ENCODE measurements around the gene ADAMTS14.

Gene ADAMTS14

DNA sequence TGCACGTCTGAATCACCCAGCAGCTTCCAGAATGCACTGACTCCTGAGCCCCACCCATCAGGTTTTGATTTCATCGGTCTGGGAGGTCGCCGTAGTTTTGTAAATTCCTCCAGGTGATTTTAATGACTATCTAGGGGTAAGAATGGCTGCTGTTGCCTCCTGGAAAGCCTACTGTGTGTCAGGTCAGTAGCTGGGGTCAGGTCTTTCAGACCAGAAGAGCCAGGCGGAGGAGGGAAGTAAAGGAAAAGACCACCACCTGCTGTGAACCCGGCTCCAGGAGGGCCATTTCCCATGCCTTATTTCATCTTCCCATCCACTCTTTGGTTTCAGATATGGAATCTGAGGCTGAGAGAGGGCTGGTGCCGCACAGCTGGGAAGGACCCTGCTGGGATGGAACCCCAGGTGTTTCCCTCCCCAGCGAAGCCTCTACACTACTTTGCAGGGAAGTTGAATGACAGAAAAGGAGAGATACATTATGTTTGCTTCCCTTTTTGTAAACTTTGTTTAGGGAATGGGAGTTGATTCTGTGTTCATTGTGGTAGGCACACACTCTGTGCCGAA lies 19.8 kb downstream of the ADAMTS14 start:
- no peak for DNase-seq (ENCODE audit: low read depth, low spot score)

DNA sequence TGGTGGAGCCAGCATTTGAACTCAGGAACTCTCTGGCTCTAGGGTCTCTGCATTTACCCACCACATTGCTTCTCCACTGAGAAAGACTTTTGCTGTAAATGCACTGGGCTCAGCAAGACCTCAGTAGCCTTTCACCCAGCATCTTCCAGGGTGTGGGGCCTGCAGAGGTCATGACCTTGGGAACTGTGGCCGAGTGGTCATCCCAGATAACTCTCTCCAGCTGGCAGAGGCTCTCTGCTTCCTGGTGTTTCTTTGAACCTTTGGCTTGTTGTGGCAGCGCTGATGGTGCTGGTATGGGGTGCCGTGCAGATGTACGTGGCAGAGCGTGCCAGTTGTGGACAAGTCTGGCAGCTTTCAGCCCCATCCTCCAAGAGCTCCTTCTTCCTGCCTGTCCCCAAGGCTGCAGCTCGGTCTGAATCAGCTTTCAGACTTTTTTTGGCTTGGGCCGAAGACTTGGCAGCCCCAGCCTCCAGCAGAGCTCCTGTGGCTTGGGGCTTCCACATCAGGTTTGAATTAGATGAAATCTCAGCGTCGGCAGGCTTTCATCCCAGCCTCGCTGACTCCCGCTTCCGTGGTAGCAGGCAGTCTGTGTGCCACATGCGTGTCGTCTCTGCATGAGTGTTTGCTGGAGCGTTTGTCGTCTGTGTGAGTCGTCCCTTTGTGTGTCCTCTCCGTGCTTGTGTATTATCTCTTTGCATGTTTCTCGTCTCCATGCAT lies 21.5 kb downstream of the ADAMTS14 start:
- DNase-seq (ENCODE audit: low read depth, low spot score) = no peak

DNA sequence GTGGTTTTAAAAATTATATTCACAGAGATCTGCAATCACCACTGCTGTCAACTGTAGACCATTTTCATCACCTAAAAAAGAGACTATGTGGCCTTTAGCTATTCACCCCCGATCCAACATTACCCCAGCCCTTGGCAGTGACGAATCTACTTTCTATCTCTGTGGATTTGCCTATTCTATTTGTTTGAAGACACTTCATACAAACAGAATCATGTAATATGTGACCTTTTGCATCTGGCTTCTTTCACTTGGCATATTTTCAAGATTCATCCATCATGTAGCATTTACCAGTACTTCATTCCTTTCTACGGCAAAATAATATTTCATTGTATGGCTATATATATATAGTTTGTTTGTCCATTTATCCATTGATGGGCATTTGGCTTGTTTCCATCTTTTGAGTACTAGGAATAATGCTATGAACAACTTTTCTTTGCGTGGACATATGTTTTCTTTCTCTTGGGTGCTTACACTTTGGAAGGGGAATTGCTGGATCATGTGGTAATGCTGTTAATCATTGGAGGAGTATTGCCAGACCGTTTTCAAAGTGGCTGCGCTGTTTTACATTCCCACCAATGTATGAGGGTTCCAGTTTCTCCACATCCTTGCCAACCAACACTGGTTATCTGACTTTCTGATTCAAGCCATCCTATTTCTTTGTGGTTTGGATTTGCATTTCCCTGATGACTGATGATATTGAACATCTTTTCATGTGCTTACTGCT lies 22.3 kb downstream of the ADAMTS14 start:
- no peak for DNase-seq (ENCODE audit: low read depth, low spot score)

DNA sequence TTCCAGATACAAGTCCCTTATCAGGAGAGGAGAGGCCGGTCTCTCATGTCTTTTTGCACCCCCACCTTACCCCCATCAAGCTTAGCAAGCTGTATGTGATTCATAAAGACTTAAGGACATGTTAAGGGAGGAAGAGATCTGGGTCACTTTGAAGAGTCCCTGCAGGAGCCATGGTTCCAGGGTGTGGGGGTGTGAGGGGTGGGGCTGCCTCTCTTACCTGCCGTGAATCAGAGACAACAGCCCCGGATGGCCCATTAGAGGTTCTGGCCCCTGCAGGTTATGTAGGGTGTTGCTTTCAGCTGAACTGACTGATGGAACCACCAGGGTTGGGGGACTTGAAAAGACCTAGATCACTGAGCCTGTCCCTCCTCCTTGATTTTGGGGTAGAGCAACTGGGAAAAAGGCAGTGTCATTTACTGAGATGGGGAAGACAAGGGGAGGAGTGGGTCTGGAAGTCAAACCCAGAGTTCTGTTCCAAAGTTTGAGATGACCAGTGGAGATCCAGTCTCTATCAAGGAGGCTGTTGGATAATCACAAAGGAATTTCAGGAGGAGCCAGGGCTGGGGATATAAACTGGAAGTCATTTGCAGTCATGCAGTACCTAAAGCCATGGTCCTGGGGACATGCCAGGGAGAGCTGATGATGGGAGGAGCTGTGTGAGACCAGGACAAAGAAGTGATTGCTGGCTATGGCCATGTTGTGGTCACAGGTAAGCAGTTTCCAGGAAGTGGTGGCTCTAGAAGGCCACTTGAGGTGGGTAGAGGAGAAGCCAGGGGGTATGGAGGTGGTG lies 23.1 kb downstream of the ADAMTS14 start:
- no peak for DNase-seq (ENCODE audit: low read depth, low spot score)

DNA sequence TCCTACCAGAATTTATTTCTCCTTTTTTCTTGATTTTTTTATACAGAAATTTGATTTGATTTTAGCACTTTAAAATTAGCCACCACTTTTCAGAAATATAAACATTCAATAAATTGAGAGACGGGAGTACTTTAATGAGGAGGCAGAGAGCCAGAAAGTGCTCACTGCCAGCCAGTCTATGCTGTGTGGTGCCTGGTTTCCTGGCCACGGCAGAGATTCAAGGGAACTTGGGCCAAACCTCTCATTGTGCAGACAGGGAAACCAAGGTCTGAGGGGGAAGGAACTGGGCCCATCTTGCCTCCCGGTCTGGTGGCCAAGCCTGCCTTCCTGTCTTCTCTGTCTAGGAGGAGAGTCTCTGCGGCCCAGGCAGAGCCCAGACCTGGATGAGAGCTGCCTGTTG lies 25.9 kb downstream of the ADAMTS14 start:
- no peak for DNase-seq (ENCODE audit: low read depth, low spot score)

DNA sequence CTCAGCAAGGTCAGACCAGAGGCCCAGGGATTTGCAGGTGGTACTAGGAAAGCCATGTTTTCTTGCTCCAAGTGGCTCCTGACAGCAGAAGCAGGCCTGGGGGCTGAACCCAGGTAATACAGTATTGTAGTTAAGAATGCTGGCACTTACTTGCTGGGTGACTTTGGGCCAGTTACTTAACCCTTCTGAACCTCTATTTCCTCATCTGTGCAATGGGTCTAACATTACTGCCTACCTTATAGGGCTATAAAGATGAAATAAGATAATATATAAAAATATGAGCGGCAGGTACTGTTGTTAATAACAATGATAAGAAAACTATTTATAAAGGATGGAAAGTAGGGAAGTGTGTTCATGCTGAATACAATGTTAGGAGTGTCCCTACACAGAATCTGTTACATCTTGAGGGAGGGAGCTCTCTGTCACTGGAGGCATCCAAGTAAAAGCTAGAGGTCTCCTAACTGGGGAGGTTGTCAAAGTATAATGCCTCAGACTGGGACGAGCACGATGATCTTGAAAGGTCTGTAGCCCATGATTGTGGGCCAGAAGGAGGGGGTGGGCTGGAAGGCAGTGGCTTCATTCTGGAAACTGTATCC lies 26.9 kb downstream of the ADAMTS14 start:
- DNase-seq (ENCODE audit: low read depth, low spot score) = no peak

DNA sequence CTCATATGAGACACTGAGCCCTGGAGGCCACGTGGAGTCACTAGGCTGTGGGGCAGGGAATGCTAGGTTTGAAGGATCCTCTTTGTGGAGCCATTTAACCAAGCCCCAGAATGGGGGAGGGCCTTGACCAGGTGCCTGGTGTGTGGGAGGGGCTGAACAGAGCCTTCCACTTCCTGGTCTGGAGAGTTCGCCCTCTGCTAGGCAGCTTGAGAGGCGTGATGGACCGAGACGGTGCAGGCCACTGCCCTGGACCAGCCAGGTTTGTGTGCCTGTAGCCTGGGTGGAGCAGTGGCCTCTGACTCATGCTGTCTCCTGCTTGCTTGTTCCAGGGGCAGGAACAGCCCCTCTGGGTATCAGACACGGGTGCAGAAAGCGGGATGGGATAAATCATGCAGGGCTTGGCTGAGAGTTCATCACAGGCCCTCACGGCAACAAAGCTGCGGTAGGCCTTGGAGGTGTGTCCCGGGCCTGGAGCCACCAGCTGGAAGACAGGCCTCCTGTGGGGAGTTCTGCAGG lies 27.4 kb downstream of the ADAMTS14 start:
- DNase-seq (ENCODE audit: low read depth, low spot score) = no peak

DNA sequence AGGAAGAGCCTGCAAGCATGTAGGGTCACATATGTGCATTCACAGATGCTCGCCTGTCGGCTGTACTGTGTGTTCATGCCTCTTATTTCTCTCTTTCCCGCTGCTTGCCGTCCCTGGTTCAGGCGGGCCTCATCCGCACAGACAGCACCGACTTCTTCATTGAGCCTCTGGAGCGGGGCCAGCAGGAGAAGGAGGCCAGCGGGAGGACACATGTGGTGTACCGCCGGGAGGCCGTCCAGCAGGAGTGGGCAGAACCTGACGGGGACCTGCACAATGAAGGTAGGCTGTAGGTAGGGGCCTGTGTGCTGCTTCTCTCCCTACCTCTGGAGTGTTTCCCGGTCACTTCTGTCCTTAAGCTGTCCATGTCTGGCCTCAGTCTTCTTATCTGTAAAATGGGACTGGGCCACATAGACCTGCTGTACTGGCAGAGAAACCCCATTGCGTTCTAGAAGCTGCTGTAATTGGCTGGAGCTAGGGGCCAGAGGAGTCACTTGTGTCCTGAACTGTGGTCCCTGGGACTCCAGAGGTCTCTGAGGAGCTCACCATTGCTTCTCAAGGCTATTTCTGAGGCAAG lies 30.0 kb downstream of the ADAMTS14 start:
- DNase-seq (ENCODE audit: low read depth, low spot score) = no peak

DNA sequence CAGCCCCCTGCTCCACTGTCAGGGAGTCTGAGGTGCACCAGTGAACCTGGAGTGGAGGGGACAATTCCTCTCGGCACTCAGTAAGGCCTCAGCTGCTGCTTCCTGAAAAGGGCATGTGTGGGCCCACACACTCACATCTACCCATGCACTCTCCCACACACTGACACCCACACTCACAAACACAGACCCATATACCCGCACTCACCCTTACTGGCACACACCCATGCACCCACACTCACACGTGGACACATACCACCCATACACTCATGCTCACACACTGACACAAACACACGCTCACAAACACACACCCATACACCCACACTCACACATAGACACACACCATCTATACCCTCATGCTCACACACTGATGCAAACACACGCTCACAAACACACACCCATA lies 31.9 kb downstream of the ADAMTS14 start:
- no peak for DNase-seq (ENCODE audit: low read depth, low spot score)

DNA sequence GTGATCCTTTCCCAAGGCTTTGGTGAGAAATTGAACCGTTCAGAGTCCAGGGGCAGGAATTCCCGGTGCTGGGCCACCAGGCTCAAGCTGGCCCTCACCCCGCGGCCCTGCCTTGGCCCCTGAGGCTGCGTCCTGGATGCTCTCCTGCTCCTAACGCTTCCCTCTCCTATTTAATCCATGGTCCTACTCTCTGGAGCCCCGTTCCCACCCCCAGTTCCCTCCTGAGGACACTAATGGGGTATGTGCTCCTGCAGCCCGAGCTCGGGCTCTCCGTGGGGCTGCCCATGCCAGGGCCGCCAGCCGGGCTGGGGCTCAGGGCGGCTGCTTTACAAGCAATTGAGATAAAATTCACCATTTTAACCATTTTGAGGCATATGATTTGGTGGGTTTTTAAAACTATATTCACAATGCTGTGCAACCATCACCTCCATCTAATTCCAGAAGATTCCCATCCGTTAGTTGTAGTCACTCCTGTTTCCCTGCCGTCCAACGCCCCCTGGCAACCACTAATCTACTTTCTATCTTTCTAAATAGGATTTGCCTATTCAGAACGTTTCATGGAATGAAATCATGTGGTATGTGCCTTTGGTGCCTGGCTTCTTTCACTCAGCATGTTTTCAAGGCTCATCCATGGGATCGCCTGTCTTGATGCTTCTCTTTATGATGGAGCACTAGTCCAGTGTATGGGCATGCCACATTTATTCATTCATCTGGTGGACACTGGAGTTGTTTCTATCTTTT lies 33.0 kb downstream of the ADAMTS14 start:
- DNase-seq (ENCODE audit: low read depth, low spot score) = no peak

DNA sequence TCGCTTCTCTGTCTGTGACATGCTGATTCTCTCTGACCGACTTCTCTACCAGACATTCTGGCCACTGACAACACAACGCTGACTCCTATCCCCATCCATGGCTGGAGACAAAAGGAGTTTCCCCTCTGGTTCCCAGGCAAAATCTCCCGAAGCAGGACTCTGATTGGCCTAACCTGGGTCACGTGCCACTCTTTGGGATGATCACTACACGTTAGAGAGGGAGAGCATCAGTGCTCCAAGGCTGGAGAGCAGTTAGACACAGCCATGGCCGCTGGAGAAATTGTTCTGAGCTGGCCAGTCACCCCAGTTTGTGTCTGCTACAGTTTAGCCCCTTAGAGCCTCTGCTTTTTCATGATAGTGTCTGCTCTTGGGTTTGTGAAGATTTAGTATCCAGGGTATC lies 38.9 kb downstream of the ADAMTS14 start:
- no peak for DNase-seq (ENCODE audit: low read depth, low spot score)

DNA sequence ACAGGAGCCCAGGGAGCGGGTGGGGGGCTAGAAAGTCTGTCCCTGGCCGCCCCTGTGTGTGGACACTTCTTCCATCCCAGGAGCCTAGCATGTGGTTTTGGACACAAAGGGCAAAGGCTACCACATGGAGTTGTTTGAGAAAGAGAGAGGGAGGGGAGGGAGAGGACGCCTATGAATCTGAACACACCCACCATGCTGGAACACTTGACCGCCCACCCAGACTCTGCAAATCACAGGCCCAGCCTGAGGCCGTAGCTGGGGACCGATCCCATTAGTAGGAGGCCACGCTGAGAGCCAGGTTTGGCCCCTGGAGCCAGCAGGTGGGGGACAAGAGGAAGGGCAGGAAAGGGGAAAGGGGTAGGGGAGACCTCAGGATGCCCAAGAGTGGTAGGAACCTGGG lies 39.6 kb downstream of the ADAMTS14 start:
- DNase-seq (ENCODE audit: low read depth, low spot score) = no peak

DNA sequence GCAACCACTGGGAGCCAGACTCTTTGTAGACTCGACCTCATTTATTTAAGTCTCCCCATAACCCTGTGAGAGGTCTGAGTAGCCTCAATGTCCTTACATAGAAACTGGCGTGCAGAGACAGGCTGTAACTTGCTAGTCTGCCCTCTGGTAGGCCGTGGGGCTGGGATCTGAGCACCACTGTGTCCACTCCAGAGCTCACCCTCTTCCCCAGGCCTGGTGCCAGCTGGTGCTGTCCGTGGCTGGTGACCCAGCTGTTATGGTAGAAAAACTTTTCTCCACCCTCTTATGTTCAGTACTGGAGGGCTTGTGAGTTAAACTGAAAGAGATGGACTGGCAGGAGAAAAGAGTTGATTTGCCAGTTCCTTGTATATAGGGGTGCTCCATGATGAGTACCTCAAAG lies 41.9 kb downstream of the ADAMTS14 start:
- no peak for DNase-seq (ENCODE audit: low read depth, low spot score)

DNA sequence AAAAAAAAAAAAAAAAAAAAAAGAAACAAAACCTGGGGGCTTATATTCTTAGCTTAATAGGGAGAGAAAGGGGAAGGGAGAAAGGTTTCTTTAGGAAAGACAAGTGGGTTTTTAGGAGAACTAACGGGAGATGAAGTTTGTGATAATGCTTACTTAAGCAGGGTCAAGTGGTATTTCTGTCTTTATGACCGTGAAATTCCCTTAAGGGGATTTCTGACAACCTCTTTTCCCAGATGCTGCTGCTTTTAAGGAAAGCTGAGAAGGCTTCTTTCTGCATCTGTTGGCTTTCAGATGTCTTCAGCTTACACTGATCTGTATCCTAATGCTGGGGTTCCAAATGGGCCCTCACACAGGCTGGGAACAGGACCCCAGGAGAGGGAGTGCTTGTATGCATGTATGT lies 42.6 kb downstream of the ADAMTS14 start:
- DNase-seq (ENCODE audit: low read depth, low spot score) = no peak

DNA sequence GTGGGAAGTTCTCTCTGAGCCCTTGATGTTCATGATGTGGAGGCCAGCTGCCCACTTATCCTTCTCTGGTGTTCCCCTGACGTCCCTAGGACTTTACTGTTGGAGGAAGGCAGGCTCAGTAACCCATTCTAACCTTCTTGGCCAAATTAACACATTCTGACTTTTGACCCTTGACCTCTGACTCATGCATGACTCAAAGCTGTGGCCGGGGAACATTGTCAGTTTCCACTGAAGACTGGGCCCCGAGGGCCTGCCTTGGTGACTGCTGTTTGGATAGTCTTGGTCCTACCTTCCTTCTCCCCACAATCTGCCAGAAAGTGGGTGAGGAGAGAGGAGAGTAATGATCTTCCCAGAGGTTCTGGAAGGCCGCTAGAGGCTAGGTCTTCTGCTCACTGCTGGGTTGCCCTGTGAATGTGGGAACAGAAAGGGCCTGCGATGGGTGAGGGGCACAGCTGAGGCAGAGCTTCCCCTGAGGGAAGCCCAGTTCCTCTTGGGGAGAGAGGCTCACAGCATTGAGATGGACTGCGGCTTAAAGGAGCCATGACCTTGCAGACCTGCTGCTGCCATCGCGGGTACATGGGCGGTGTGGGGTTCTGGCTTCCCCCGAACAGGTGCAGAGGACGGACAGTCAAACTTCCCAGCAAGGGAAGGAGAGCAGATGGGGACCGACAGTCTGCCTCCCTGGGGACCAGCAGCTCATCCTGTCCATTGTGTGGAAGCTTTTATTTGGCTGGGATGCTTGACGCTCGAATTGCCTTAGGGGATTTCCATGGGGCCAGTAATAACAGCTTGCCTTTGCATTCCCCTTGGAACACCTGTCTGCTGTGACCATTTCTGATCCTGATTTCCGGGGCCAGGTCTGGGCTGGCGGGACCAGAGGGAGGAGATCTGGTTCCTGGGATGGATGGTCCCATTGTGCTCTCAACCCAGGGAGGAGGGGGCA lies 43.8 kb downstream of the ADAMTS14 start:
- no peak for DNase-seq (ENCODE audit: low read depth, low spot score)

DNA sequence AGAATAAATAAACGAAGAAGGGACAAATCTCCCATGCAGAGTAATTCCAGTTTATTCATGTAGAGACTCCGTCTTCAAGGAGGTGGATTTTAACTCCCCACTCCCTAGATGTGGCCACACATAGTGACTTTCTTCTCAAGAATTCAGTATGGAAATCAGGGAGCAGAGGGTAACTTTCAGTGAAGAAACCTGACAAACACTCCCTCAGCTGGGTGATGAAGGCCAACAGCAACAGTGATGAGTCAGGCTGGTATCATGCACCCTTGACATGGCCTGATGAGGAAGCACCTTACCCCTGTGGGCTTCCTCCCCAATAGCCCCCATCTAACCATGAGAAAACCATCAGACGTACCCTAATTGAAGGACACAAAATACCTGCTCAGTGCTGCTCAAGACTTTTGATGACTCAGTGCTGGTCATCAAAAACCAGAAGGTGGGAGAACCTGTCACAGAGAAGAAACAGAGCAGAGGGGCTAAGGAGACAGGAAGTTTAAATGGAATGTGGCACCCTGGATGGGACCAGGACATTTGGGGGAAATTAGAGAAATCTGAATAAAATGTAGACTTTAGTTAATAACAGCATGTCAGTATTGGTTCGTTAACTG lies 50.6 kb downstream of the ADAMTS14 start:
- no peak for DNase-seq (ENCODE audit: low read depth, low spot score)

DNA sequence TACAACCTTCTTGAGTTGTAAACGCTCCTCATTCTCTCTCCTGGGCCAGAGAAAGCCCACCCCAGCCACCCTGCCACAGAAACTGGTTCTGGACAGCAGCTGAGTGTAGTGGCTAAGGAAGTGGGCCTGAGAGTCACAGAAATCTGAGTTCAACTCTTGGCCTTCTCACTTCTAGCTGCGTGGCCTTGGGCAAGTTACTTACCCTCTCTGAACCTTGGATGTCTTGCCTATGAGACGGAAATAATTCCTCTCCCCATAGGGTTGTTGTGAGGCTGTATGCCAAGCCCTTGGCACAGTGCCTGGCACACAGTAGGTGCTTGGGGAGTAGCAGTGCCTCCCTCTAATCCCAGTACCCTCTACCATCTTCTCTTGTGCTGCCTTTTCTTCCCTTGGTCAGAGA lies 51.5 kb downstream of the ADAMTS14 start:
- no peak for DNase-seq (ENCODE audit: low read depth, low spot score)

DNA sequence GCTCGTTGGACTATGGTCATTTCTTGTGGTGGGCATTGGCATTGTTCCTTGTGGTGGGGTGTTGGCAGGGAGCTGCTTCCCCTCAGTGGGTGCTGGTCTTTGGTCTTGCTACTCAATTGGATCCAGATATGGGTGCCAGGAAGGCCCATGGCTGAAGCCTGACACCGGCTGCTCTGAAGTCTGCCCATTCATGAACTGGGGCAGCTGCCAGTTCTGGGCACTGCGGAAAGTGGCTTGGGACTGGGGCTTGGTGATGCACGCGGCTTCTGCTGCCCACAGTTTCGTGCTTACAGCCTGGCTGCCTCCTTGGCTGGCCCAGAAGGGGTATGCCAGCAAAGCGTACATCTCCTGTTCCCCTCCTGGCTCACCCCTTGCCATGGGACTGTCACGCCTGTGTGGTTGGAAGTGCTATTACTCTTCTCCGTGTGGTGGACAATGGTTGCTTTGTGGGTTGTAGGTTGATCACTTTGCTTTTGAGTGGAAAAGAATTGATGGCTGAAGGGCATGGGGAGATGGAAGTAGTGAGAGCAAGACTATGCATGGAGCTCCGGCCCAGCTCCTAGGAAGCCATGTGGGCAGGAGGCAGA lies 54.7 kb downstream of the ADAMTS14 start:
- no peak for DNase-seq (ENCODE audit: low read depth, low spot score)

DNA sequence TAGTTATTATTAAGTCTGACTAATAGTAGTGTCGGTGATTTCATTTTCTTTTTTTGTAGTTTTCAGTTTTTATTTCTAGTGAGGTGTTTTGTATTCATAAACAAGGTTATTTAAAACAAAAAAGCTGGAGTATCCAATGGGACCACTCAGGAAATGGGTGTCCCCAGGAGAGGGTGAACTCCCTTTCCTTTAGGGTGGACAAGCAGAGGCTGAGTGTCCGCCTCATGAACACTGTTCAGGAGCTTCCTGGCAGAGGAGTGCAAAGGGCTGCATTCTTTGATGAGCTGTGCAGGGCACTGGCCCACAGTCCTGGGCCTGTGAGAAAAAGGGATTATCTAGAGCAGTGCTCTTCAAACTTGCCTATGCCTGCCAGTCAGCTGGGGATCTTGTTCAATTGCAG lies 56.0 kb downstream of the ADAMTS14 start:
- DNase-seq (ENCODE audit: low read depth, low spot score) = no peak

Data from smooth muscle cell of the brain vasculature (primary cell).